ENCODE results near the gene STH.
"Not testable (repeated sequence)": the region's sequence is repeated elsewhere in the genome, so short reads cannot be mapped to it uniquely, and the experiment has no call there.

STH gene

GRCh38 chr17:46002973-46003316 is 3.9 kb downstream of the STH start:
- Histone ChIP-seq H3K4ac (ENCODE audit: low read depth, low read length) (no peak overlapping the region), H3K4me1 (ENCODE audit: control insufficient read depth in 1 of 2, insufficient read depth in 2 of 2, low read length in 2 of 2) (no peaks in the 10 kb centered on the region), H2AK5ac (ENCODE audit: low read length) (no peak overlapping the region), H2AFZ (ENCODE audit: insufficient read depth, low read length, poor library complexity) (no peak overlapping the region), H2BK120ac (ENCODE audit: insufficient read depth, low read length, poor library complexity) (no peak overlapping the region), H3K79me2 (ENCODE audit: control insufficient read depth, insufficient read depth, low read length, poor library complexity) (no peaks in the 10 kb centered on the region), H2BK5ac (ENCODE audit: low read depth, low read length, poor library complexity) (no peak overlapping the region), H3K23ac (ENCODE audit: low read length) (no peak overlapping the region), H3K18ac (ENCODE audit: low read length) (no peak overlapping the region), H3K9ac (ENCODE audit: low read length) (no peak overlapping the region), H3K9me3 (ENCODE audit: insufficient read depth, low read depth, low read length) (peaks cover 2% of the 10 kb centered on the region), H3K79me1 (ENCODE audit: low read length) (no peaks in the 10 kb centered on the region), H2BK12ac (ENCODE audit: low read length) (no peak overlapping the region), H3K4me3 (ENCODE audit: low read depth, low read length) (no peak overlapping the region), H3K4me2 (ENCODE audit: low read length) (no peak overlapping the region), H3K27ac (ENCODE audit: low read depth, low read length) (no peak overlapping the region), H3K27me3 (ENCODE audit: insufficient read depth, low read length) (no peaks in the 10 kb centered on the region), H3K14ac (ENCODE audit: low read length) (no peak overlapping the region), H4K91ac (ENCODE audit: low read depth, low read length) (no peak overlapping the region), H4K8ac (ENCODE audit: low read depth, low read length) (no peak overlapping the region), H4K12ac (ENCODE audit: low read depth, low read length) (no peak overlapping the region), H3K36me3 (ENCODE audit: control insufficient read depth in 1 of 2, insufficient read depth in 2 of 2, low read length in 2 of 2) (no peaks in the 10 kb centered on the region)
- no peak for DNase-seq
- WGBS (ENCODE audit: extremely low coverage, insufficient coverage, insufficient read length) = no CpG with 5 or more reads among the region's 7 CpGs

DNA sequence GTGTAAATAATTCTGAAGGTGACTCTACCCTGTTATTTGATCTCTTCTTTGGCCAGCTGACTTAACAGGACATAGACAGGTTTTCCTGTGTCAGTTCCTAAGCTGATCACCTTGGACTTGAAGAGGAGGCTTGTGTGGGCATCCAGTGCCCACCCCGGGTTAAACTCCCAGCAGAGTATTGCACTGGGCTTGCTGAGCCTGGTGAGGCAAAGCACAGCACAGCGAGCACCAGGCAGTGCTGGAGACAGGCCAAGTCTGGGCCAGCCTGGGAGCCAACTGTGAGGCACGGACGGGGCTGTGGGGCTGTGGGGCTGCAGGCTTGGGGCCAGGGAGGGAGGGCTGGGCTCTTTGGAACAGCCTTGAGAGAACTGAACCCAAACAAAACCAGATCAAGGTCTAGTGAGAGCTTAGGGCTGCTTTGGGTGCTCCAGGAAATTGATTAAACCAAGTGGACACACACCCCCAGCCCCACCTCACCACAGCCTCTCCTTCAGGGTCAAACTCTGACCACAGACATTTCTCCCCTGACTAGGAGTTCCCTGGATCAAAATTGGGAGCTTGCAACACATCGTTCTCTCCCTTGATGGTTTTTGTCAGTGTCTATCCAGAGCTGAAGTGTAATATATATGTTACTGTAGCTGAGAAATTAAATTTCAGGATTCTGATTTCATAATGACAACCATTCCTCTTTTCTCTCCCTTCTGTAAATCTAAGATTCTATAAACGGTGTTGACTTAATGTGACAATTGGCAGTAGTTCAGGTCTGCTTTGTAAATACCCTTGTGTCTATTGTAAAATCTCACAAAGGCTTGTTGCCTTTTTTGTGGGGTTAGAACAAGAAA is 5.1 kb downstream of the STH start:
- H3K4me2 ChIP-seq (ENCODE audit: low read length) = no peak overlapping the region
- peaks cover 2% of the 10 kb centered on the region for H3K9me3 ChIP-seq (ENCODE audit: insufficient read depth, low read depth, low read length)
- no peak overlapping the region for H2BK12ac ChIP-seq (ENCODE audit: low read length)
- no peak overlapping the region for H3K23ac ChIP-seq (ENCODE audit: low read length)
- DNase-seq = no peak
- H3K4ac ChIP-seq (ENCODE audit: low read depth, low read length) = no peak overlapping the region
- H3K18ac ChIP-seq (ENCODE audit: low read length) = no peak overlapping the region
- H2BK5ac ChIP-seq (ENCODE audit: low read depth, low read length, poor library complexity) = no peak overlapping the region
- no peak overlapping the region for H3K9ac ChIP-seq (ENCODE audit: low read length)
- H3K36me3 ChIP-seq (ENCODE audit: control insufficient read depth in 1 of 2, insufficient read depth in 2 of 2, low read length in 2 of 2) = no peaks in the 10 kb centered on the region
- H4K91ac ChIP-seq (ENCODE audit: low read depth, low read length) = no peak overlapping the region
- no peak overlapping the region for H4K8ac ChIP-seq (ENCODE audit: low read depth, low read length)
- H3K27me3 ChIP-seq (ENCODE audit: insufficient read depth, low read length) = no peaks in the 10 kb centered on the region
- no CpG with 5 or more reads among the region's 6 CpGs for WGBS (ENCODE audit: extremely low coverage, insufficient coverage, insufficient read length)
- no peak overlapping the region for H2AFZ ChIP-seq (ENCODE audit: insufficient read depth, low read length, poor library complexity)
- H3K14ac ChIP-seq (ENCODE audit: low read length) = no peak overlapping the region
- no peak overlapping the region for H2AK5ac ChIP-seq (ENCODE audit: low read length)
- H3K4me3 ChIP-seq (ENCODE audit: low read depth, low read length) = no peak overlapping the region
- H3K4me1 ChIP-seq (ENCODE audit: control insufficient read depth in 1 of 2, insufficient read depth in 2 of 2, low read length in 2 of 2) = no peaks in the 10 kb centered on the region
- no peaks in the 10 kb centered on the region for H3K79me1 ChIP-seq (ENCODE audit: low read length)
- no peak overlapping the region for H4K12ac ChIP-seq (ENCODE audit: low read depth, low read length)
- no peaks in the 10 kb centered on the region for H3K79me2 ChIP-seq (ENCODE audit: control insufficient read depth, insufficient read depth, low read length, poor library complexity)
- H2BK120ac ChIP-seq (ENCODE audit: insufficient read depth, low read length, poor library complexity) = no peak overlapping the region
- H3K27ac ChIP-seq (ENCODE audit: low read depth, low read length) = no peak overlapping the region

DNA sequence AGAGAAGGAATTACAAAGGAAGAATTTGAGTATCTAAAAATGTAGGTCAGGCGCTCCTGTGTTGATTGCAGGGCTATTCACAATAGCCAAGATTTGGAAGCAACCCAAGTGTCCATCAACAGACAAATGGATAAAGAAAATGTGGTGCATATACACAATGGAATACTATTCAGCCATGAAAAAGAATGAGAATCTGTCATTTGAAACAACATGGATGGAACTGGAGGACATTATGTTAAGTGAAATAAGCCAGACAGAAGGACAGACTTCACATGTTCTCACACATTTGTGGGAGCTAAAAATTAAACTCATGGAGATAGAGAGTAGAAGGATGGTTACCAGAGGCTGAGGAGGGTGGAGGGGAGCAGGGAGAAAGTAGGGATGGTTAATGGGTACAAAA is 7.0 kb downstream of the STH start:
- H2AK5ac ChIP-seq (ENCODE audit: low read length); H3K4ac ChIP-seq (ENCODE audit: low read depth, low read length); H3K9me3 ChIP-seq (ENCODE audit: insufficient read depth, low read depth, low read length); H3K4me1 ChIP-seq (ENCODE audit: control insufficient read depth in 1 of 2, insufficient read depth in 2 of 2, low read length in 2 of 2); H2AFZ ChIP-seq (ENCODE audit: insufficient read depth, low read length, poor library complexity); H2BK12ac ChIP-seq (ENCODE audit: low read length); H4K12ac ChIP-seq (ENCODE audit: low read depth, low read length); H3K4me3 ChIP-seq (ENCODE audit: low read depth, low read length); H2BK120ac ChIP-seq (ENCODE audit: insufficient read depth, low read length, poor library complexity); H4K91ac ChIP-seq (ENCODE audit: low read depth, low read length); H3K4me2 ChIP-seq (ENCODE audit: low read length); H3K23ac ChIP-seq (ENCODE audit: low read length); H3K79me1 ChIP-seq (ENCODE audit: low read length); H4K8ac ChIP-seq (ENCODE audit: low read depth, low read length); H3K18ac ChIP-seq (ENCODE audit: low read length); H3K27ac ChIP-seq (ENCODE audit: low read depth, low read length); H2BK5ac ChIP-seq (ENCODE audit: low read depth, low read length, poor library complexity); H3K9ac ChIP-seq (ENCODE audit: low read length); H3K79me2 ChIP-seq (ENCODE audit: control insufficient read depth, insufficient read depth, low read length, poor library complexity); H3K36me3 ChIP-seq (ENCODE audit: control insufficient read depth in 1 of 2, insufficient read depth in 2 of 2, low read length in 2 of 2); H3K14ac ChIP-seq (ENCODE audit: low read length); H3K27me3 ChIP-seq (ENCODE audit: insufficient read depth, low read length); DNase-seq: not testable (repeated sequence)
- WGBS (ENCODE audit: extremely low coverage, insufficient coverage, insufficient read length) = no CpG with 5 or more reads among the region's 1 CpG

GRCh38 chr17:46007461-46007965 is 8.5 kb downstream of the STH start:
- no peak overlapping the region for H3K14ac ChIP-seq (ENCODE audit: low read length)
- H3K18ac ChIP-seq (ENCODE audit: low read length) = no peak overlapping the region
- no peak overlapping the region for H3K9ac ChIP-seq (ENCODE audit: low read length)
- H2BK120ac ChIP-seq (ENCODE audit: insufficient read depth, low read length, poor library complexity) = no peak overlapping the region
- H3K27me3 ChIP-seq (ENCODE audit: insufficient read depth, low read length) = no peaks in the 10 kb centered on the region
- H4K12ac ChIP-seq (ENCODE audit: low read depth, low read length) = no peak overlapping the region
- H2BK5ac ChIP-seq (ENCODE audit: low read depth, low read length, poor library complexity) = no peak overlapping the region
- no CpG with 5 or more reads among the region's 2 CpGs for WGBS (ENCODE audit: extremely low coverage, insufficient coverage, insufficient read length)
- no peak overlapping the region for H2AK5ac ChIP-seq (ENCODE audit: low read length)
- H3K79me2 ChIP-seq (ENCODE audit: control insufficient read depth, insufficient read depth, low read length, poor library complexity) = no peaks in the 10 kb centered on the region
- no peak overlapping the region for H4K91ac ChIP-seq (ENCODE audit: low read depth, low read length)
- H3K23ac ChIP-seq (ENCODE audit: low read length) = no peak overlapping the region
- no peak overlapping the region for H2BK12ac ChIP-seq (ENCODE audit: low read length)
- no peak overlapping the region for H3K27ac ChIP-seq (ENCODE audit: low read depth, low read length)
- H3K4me2 ChIP-seq (ENCODE audit: low read length) = no peak overlapping the region
- H3K4ac ChIP-seq (ENCODE audit: low read depth, low read length) = no peak overlapping the region
- H4K8ac ChIP-seq (ENCODE audit: low read depth, low read length) = no peak overlapping the region
- H3K4me3 ChIP-seq (ENCODE audit: low read depth, low read length) = no peak overlapping the region
- H2AFZ ChIP-seq (ENCODE audit: insufficient read depth, low read length, poor library complexity) = no peak overlapping the region
- H3K79me1 ChIP-seq (ENCODE audit: low read length) = no peaks in the 10 kb centered on the region
- DNase-seq = peak in 1 of 2 donors; percentile 38
- peaks cover 0 to 5% of the 10 kb centered on the region in 2 experiments for H3K4me1 ChIP-seq (ENCODE audit: control insufficient read depth in 1 of 2, insufficient read depth in 2 of 2, low read length in 2 of 2)
- H3K9me3 ChIP-seq (ENCODE audit: insufficient read depth, low read depth, low read length) = peaks cover 2% of the 10 kb centered on the region
- no peaks in the 10 kb centered on the region for H3K36me3 ChIP-seq (ENCODE audit: control insufficient read depth in 1 of 2, insufficient read depth in 2 of 2, low read length in 2 of 2)
